HEK293 (cell line): ENCODE measurements around the gene SNX19.

Experiments used
- CTCF ChIA-PET: fragments of 350-600 bp; formaldehyde crosslinking; extraction: SDS; loops from one replicate; lab custom pipeline; 2021; ENCODE audit warnings: antibody characterized with exemption; lab: Yijun Ruan, JAX
- POLR2A ChIA-PET: fragments of 300-600 bp; formaldehyde crosslinking; extraction: SDS; loops from one replicate; lab custom pipeline; 2020; ENCODE audit warnings: antibody characterized with exemption, inconsistent platforms; lab: Yijun Ruan, JAX
- H3K27ac ChIP-seq: fragments of 200-500 bp; sonication (Bioruptor generic); 2 replicates; pipeline ENCODE4 v1.5.1; 2014; ENCODE audit warnings: low read depth, low read length, control low read depth, inconsistent platforms; ENCODE audit errors: extremely low read depth
- H3K36me3 ChIP-seq, 2 experiments: fragments of 200-500 bp in 1 of 2; sonication (Bioruptor generic) in 1 of 2; 1 replicate in 1 of 2; 2 replicates in 1 of 2; pipeline ENCODE4 v1.5.1; 2014 to 2017; ENCODE audit warnings: inconsistent platforms in 2 of 2, low read length in 2 of 2; ENCODE audit not compliant: control insufficient read depth in 2 of 2, insufficient read depth in 1 of 2
- H3K4me1 ChIP-seq: fragments of 200-500 bp; sonication (Bioruptor generic); 2 replicates; pipeline ENCODE4 v1.5.1; 2014; ENCODE audit warnings: mild to moderate bottlenecking, low read length, inconsistent platforms; ENCODE audit not compliant: control insufficient read depth, insufficient read depth
- H3K4me3 ChIP-seq: 2 replicates; pipeline ENCODE4 v1.5.1; 2011; ENCODE audit warnings: low read depth, mild to moderate bottlenecking, control low read depth, low read length, moderate library complexity
- H3K9me3 ChIP-seq: fragments of 200-500 bp; sonication (Bioruptor generic); 2 replicates; pipeline ENCODE4 v1.5.1; 2014; ENCODE audit warnings: low read depth, low read length, inconsistent platforms; ENCODE audit not compliant: control insufficient read depth, insufficient read depth
- EGR2 ChIP-seq: fragments of 450-650 bp; formaldehyde crosslinking; IDR thresholded peaks from 2 replicates; pipeline ENCODE4 v1.5.1; 2016; ENCODE audit warnings: low read depth, missing biosample characterization, missing genetic modification characterization
- KLF9 ChIP-seq: fragments of 450-650 bp; formaldehyde crosslinking; IDR thresholded peaks from 2 replicates; pipeline ENCODE4 v1.5.1; 2016; ENCODE audit warnings: missing biosample characterization, missing genetic modification characterization, low read depth
- MEIS1 ChIP-seq: sonication (generic); formaldehyde crosslinking; IDR thresholded peaks from 2 replicates; pipeline ENCODE4 v1.8.1; 2022; ENCODE audit warnings: missing genetic modification reagents, mild to moderate bottlenecking, borderline replicate concordance
- MYNN ChIP-seq: fragments of 450-650 bp; formaldehyde crosslinking; IDR thresholded peaks from 2 replicates; pipeline ENCODE4 v1.5.1; 2016; ENCODE audit warnings: missing biosample characterization, missing genetic modification characterization, borderline replicate concordance
- PRDM4 ChIP-seq: fragments of 450-650 bp; formaldehyde crosslinking; IDR thresholded peaks from 2 replicates; pipeline ENCODE4 v1.5.1; 2017; ENCODE audit warnings: missing biosample characterization, missing genetic modification characterization
- REPIN1 ChIP-seq: fragments of 450-650 bp; formaldehyde crosslinking; IDR thresholded peaks from 2 replicates; pipeline ENCODE4 v1.5.1; 2017; ENCODE audit warnings: missing biosample characterization, missing genetic modification characterization, low read depth
- YY1 ChIP-seq: fragments of 450-650 bp; formaldehyde crosslinking; IDR thresholded peaks from 2 replicates; pipeline ENCODE4 v1.5.1; 2018; ENCODE audit warnings: missing biosample characterization, missing genetic modification characterization
- ZBTB44 ChIP-seq: fragments of 450-650 bp; IDR thresholded peaks from 2 replicates; pipeline ENCODE4 v1.5.1; 2018; ENCODE audit warnings: missing biosample characterization, mild to moderate bottlenecking, missing genetic modification characterization
- ZIC2 ChIP-seq: fragments of 450-650 bp; formaldehyde crosslinking; IDR thresholded peaks from 2 replicates; pipeline ENCODE4 v1.5.1; 2016; ENCODE audit warnings: missing biosample characterization, missing genetic modification characterization
- ZNF121 ChIP-seq: fragments of 450-650 bp; formaldehyde crosslinking; IDR thresholded peaks from 2 replicates; pipeline ENCODE4 v1.5.1; 2016; ENCODE audit warnings: missing biosample characterization, missing genetic modification characterization
- ZNF138 ChIP-seq: fragments of 450-650 bp; formaldehyde crosslinking; IDR thresholded peaks from 2 replicates; pipeline ENCODE4 v1.5.1; 2016; ENCODE audit warnings: missing biosample characterization, missing genetic modification characterization, borderline replicate concordance
- ZNF221 ChIP-seq: fragments of 450-650 bp; formaldehyde crosslinking; IDR thresholded peaks from 2 replicates; pipeline ENCODE4 v1.5.1; 2017; ENCODE audit warnings: missing biosample characterization, missing genetic modification characterization, borderline replicate concordance
- ZNF266 ChIP-seq: fragments of 450-650 bp; formaldehyde crosslinking; IDR thresholded peaks from 2 replicates; pipeline ENCODE4 v1.5.1; 2016; ENCODE audit warnings: missing biosample characterization, missing genetic modification characterization, low read depth
- ZNF292 ChIP-seq: fragments of 450-650 bp; formaldehyde crosslinking; IDR thresholded peaks from 2 replicates; pipeline ENCODE4 v1.5.1; 2016; ENCODE audit warnings: low read depth, missing biosample characterization, missing genetic modification characterization, borderline replicate concordance
- ZNF302 ChIP-seq: fragments of 450-650 bp; formaldehyde crosslinking; IDR thresholded peaks from 2 replicates; pipeline ENCODE4 v1.5.1; 2016; ENCODE audit warnings: missing biosample characterization, missing genetic modification characterization, low read depth
- ZNF37A ChIP-seq: fragments of 450-650 bp; IDR thresholded peaks from 2 replicates; pipeline ENCODE4 v1.5.1; 2018; ENCODE audit warnings: missing biosample characterization, missing genetic modification characterization
- ZNF426 ChIP-seq: fragments of 450-650 bp; formaldehyde crosslinking; IDR thresholded peaks from 2 replicates; pipeline ENCODE4 v1.5.1; 2017; ENCODE audit warnings: missing biosample characterization, missing genetic modification characterization, mild to moderate bottlenecking, inconsistent platforms, moderate library complexity
- ZNF561 ChIP-seq: fragments of 450-650 bp; IDR thresholded peaks from 2 replicates; pipeline ENCODE4 v1.5.1; 2018; ENCODE audit warnings: missing biosample characterization, missing genetic modification characterization, borderline replicate concordance
- ZNF596 ChIP-seq: fragments of 450-650 bp; IDR thresholded peaks from 2 replicates; pipeline ENCODE4 v1.5.0; 2018; ENCODE audit warnings: missing biosample characterization, mild to moderate bottlenecking, missing genetic modification characterization, moderate library complexity
- ZNF610 ChIP-seq: fragments of 450-650 bp; formaldehyde crosslinking; IDR thresholded peaks from 2 replicates; pipeline ENCODE4 v1.5.1; 2016; ENCODE audit warnings: missing biosample characterization, missing genetic modification characterization, borderline replicate concordance
- ZNF624 ChIP-seq: fragments of 450-650 bp; formaldehyde crosslinking; IDR thresholded peaks from 2 replicates; pipeline ENCODE4 v1.5.1; 2017; ENCODE audit warnings: missing biosample characterization, missing genetic modification characterization
- TF ChIP-seq, protein P1 (sequence below): fragments of 450-650 bp; formaldehyde crosslinking; conservative IDR thresholded peaks from 2 replicates; pipeline ENCODE4 v1.5.1; 2016; ENCODE audit warnings: low read depth, missing biosample characterization, missing genetic modification characterization

SNX19 gene

GRCh38 chr11:130886704-130887103 lies 29.6 kb downstream of the SNX19 start:
- TF ChIP-seq ZNF221 (tag by site-specific recombination) (no peak), KLF9 (tag by site-specific recombination) (no peak), MEIS1 (CRISPR knock-in tag) (no peak), ZBTB44 (tag by site-specific recombination) (no peak), ZNF37A (tag by site-specific recombination) (no peak), ZNF624 (tag by site-specific recombination) (no peak), MYNN (tag by site-specific recombination) (no peak), ZNF561 (tag by site-specific recombination) (no peak), EGR2 (tag by site-specific recombination) (no peak), REPIN1 (tag by site-specific recombination) (no peak), ZNF610 (tag by site-specific recombination) (no peak), ZNF292 (tag by site-specific recombination) (no peak), ZNF302 (tag by site-specific recombination) (no peak), ZNF426 (tag by site-specific recombination) (no peak), ZIC2 (tag by site-specific recombination) (no peak), ZNF266 (no peak), YY1 (no peak)
- peaks cover 16 to 90% of the 10 kb centered on the region in 2 experiments for H3K36me3 ChIP-seq

GRCh38 chr11:130882138-130882551 lies 34.1 kb downstream of the SNX19 start:
- POLR2A ChIA-PET: no interaction called here
- Histone ChIP-seq H3K4me3 (no peak overlapping the region), H3K4me1 (no peaks in the 10 kb centered on the region), H3K36me3 (peaks cover 13 to 93% of the 10 kb centered on the region in 2 experiments), H3K9me3 (no peaks in the 10 kb centered on the region), H3K27ac (no peak overlapping the region)
- CTCF ChIA-PET: interaction anchor here (0.9 to 6.2 kb wide), 3 partner anchors 12 to 447 kb away, joined by 4 to 30 read pairs (median 5); no protein-coding TSS in a partner anchor
- no peak for TF ChIP-seq ZNF596 (tag by site-specific recombination)

More at GRCh38 chr11:130886704-130887103, 29.6 kb downstream of the SNX19 start:
- Histone ChIP-seq H3K9me3 (no peaks in the 10 kb centered on the region), H3K4me1 (no peaks in the 10 kb centered on the region), H3K27ac (no peak overlapping the region), H3K4me3 (no peak overlapping the region)
- ChIA-PET POLR2A (no interaction called here), CTCF (interaction anchor here (1.0 to 1.1 kb wide), 2 partner anchors 24 to 455 kb away, joined by 3 to 4 read pairs; no protein-coding TSS in a partner anchor)

- ChIA-PET POLR2A (no interaction called here), CTCF (interaction anchor here (0.7 to 6.2 kb wide), 4 partner anchors 13 to 1650 kb away, joined by 4 to 30 read pairs (median 4); no protein-coding TSS in a partner anchor)
- Histone ChIP-seq H3K36me3 (peaks cover 13 to 95% of the 10 kb centered on the region in 2 experiments), H3K4me1 (no peaks in the 10 kb centered on the region), H3K9me3 (no peaks in the 10 kb centered on the region), H3K4me3 (no peak overlapping the region), H3K27ac (no peak overlapping the region)
- TF ChIP-seq KLF9 (tag by site-specific recombination): no peak
- TF ChIP-seq PRDM4 (tag by site-specific recombination): no peak
- TF ChIP-seq ZNF138 (tag by site-specific recombination): no peak
- no peak for TF ChIP-seq ZNF121 (tag by site-specific recombination)
- TF ChIP-seq YY1: no peak
- TF ChIP-seq, protein P1, sequence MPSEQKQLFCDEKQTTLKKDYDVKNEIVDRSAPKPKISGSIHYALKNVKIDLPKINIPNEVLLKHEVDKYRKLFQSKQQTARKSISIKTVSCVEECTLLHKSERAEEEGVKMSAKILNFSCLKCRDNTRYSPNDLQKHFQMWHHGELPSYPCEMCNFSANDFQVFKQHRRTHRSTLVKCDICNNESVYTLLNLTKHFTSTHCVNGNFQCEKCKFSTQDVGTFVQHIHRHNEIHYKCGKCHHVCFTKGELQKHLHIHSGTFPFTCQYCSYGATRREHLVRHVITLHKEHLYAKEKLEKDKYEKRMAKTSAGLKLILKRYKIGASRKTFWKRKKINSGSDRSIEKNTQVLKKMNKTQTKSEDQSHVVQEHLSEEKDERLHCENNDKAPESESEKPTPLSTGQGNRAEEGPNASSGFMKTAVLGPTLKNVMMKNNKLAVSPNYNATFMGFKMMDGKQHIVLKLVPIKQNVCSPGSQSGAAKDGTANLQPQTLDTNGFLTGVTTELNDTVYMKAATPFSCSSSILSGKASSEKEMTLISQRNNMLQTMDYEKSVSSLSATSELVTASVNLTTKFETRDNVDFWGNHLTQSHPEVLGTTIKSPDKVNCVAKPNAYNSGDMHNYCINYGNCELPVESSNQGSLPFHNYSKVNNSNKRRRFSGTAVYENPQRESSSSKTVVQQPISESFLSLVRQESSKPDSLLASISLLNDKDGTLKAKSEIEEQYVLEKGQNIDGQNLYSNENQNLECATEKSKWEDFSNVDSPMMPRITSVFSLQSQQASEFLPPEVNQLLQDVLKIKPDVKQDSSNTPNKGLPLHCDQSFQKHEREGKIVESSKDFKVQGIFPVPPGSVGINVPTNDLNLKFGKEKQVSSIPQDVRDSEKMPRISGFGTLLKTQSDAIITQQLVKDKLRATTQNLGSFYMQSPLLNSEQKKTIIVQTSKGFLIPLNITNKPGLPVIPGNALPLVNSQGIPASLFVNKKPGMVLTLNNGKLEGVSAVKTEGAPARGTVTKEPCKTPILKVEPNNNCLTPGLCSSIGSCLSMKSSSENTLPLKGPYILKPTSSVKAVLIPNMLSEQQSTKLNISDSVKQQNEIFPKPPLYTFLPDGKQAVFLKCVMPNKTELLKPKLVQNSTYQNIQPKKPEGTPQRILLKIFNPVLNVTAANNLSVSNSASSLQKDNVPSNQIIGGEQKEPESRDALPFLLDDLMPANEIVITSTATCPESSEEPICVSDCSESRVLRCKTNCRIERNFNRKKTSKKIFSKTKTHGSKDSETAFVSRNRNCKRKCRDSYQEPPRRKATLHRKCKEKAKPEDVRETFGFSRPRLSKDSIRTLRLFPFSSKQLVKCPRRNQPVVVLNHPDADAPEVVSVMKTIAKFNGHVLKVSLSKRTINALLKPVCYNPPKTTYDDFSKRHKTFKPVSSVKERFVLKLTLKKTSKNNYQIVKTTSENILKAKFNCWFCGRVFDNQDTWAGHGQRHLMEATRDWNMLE (tag by site-specific recombination): no peak
Measured at GRCh38 chr11:130881475-130882137, 34.7 kb downstream of the SNX19 start.
